ENCODE results near the gene RASA3.

Gene RASA3

DNA sequence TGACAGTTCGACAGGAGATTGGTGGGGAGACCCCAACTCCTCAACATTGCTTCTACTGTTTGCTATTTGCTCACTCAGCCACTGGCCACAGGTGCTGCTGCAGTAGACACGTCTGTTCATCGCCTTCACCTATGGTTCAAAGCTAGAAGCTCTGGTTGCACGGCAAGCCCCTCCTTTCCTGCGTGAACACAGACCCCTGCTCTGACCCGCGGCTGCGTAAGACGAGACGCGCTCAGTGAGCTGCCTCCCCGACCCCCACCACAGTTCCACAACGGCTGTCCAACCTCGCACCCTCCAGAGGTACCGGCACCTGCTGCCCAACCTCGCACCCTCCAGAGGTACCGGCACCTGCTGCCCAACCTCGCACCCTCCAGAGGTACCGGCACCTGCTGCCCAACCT is 6.8 kb downstream of the RASA3 start:
- 100% methylated on average over 12 of the region's 19 CpGs for WGBS (ENCODE audit: insufficient coverage)
- ChIA-PET CTCF (interaction anchor here (2.2 to 2.9 kb wide), 2 partner anchors 11 to 14 kb away, joined by 8 to 9 read pairs; no protein-coding TSS in a partner anchor), POLR2A (no interaction called here)
- Histone ChIP-seq H3K9me3 (ENCODE audit: control extremely low read depth in 1 of 5, control insufficient read depth in 4 of 5, insufficient read depth in 2 of 5, low read depth in 1 of 5, low read length in 4 of 5) (no peaks in the 10 kb centered on the region), H3K27me3 (replicated peaks in 2 of 5; ENCODE audit: control insufficient read depth in 4 of 5, insufficient read depth in 5 of 5, low read length in 4 of 5) (no peaks in the 10 kb centered on the region), H3K36me3 (ENCODE audit: control insufficient read depth in 4 of 4, insufficient read depth in 4 of 4, low read length in 3 of 4) (peaks cover 0 to 5% (median 0%) of the 10 kb centered on the region in 4 experiments), H3K4me3 (ENCODE audit: control insufficient read depth in 1 of 7, extremely low read depth in 1 of 7, insufficient read depth in 4 of 7, low read depth in 2 of 7, low read length in 6 of 7) (no peak overlapping the region), H3K27ac (ENCODE audit: insufficient read depth in 1 of 2, low read depth in 1 of 2, low read length in 2 of 2, poor library complexity in 1 of 2, severe bottlenecking in 2 of 2) (no peak overlapping the region), H3K4me1 (ENCODE audit: control extremely low read depth in 1 of 4, control insufficient read depth in 4 of 4, insufficient read depth in 4 of 4, low read length in 3 of 4) (peaks cover 11 to 89% (median 73%) of the 10 kb centered on the region in 4 experiments)
- no peak for DNase-seq

DNA sequence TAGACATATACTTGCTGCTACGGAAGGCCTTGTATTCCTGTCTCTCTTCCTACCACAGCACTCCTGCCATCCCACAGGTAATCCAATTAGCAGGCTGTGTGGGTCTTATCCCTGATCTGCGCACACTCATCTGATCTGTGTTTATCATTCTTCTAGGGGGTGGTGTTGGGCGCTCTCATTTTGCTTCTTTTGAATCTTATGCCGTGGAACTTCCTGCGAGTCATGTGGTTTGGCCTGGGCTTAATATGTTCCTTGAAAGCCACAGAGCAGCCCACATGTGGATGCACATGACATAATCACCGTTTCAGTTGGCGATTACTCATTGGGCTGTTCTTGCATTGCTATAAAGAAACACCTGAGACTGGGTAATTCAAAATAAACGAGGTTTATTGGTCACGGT is 7.5 kb downstream of the RASA3 start:
- peaks cover 0 to 5% (median 0%) of the 10 kb centered on the region in 4 experiments for H3K36me3 ChIP-seq (ENCODE audit: control insufficient read depth in 4 of 4, insufficient read depth in 4 of 4, low read length in 3 of 4)
- POLR2A ChIA-PET: no interaction called here
- WGBS (ENCODE audit: insufficient coverage): 51% methylated on average over 8 of the region's 9 CpGs
- H3K9me3 ChIP-seq (ENCODE audit: control extremely low read depth in 1 of 5, control insufficient read depth in 4 of 5, insufficient read depth in 2 of 5, low read depth in 1 of 5, low read length in 4 of 5): no peaks in the 10 kb centered on the region
- peaks cover 8 to 85% (median 68%) of the 10 kb centered on the region in 4 experiments for H3K4me1 ChIP-seq (ENCODE audit: control extremely low read depth in 1 of 4, control insufficient read depth in 4 of 4, insufficient read depth in 4 of 4, low read length in 3 of 4)
- H3K27me3 ChIP-seq (replicated peaks in 2 of 5; ENCODE audit: control insufficient read depth in 4 of 5, insufficient read depth in 5 of 5, low read length in 4 of 5): no peaks in the 10 kb centered on the region
- H3K27ac ChIP-seq (ENCODE audit: insufficient read depth in 1 of 2, low read depth in 1 of 2, low read length in 2 of 2, poor library complexity in 1 of 2, severe bottlenecking in 2 of 2): no peak overlapping the region
- no peak overlapping the region for H3K4me3 ChIP-seq (ENCODE audit: control insufficient read depth in 1 of 7, extremely low read depth in 1 of 7, insufficient read depth in 4 of 7, low read depth in 2 of 7, low read length in 6 of 7)
- DNase-seq: peak; percentile 56 to 88 (median 83)
- CTCF ChIA-PET: interaction anchor here (2.2 to 2.9 kb wide), 2 partner anchors 10 to 13 kb away, joined by 8 to 9 read pairs; no protein-coding TSS in a partner anchor

DNA sequence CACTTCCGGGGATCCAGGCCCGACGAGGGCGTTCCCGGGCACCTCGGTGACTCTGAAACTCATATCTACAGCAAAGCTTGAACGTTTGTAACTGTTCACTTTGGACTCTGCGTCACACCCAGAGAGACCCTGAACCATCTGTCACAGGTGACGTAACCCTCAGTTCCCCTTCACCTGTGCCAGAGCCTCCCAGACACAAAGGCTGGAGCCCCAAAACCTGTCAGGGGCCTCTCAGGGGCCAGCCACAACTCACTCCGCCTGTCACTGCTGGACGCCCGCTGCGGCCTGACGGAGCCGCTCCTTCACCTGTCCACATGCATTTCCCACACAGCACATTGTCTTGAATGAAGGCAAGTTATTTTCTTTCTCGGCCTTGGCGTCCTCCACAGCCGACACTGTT is 8.0 kb downstream of the RASA3 start:
- DNase-seq: no peak
- H3K27ac ChIP-seq (ENCODE audit: insufficient read depth in 1 of 2, low read depth in 1 of 2, low read length in 2 of 2, poor library complexity in 1 of 2, severe bottlenecking in 2 of 2): no peak overlapping the region
- no peak overlapping the region for H3K4me3 ChIP-seq (ENCODE audit: control insufficient read depth in 1 of 7, extremely low read depth in 1 of 7, insufficient read depth in 4 of 7, low read depth in 2 of 7, low read length in 6 of 7)
- H3K27me3 ChIP-seq (replicated peaks in 2 of 5; ENCODE audit: control insufficient read depth in 4 of 5, insufficient read depth in 5 of 5, low read length in 4 of 5): no peaks in the 10 kb centered on the region
- POLR2A ChIA-PET: no interaction called here
- H3K9me3 ChIP-seq (ENCODE audit: control extremely low read depth in 1 of 5, control insufficient read depth in 4 of 5, insufficient read depth in 2 of 5, low read depth in 1 of 5, low read length in 4 of 5): no peaks in the 10 kb centered on the region
- WGBS (ENCODE audit: insufficient coverage): 96% methylated on average over 18 of the region's 18 CpGs
- H3K4me1 ChIP-seq (ENCODE audit: control extremely low read depth in 1 of 4, control insufficient read depth in 4 of 4, insufficient read depth in 4 of 4, low read length in 3 of 4): peaks cover 4 to 80% (median 63%) of the 10 kb centered on the region in 4 experiments
- H3K36me3 ChIP-seq (ENCODE audit: control insufficient read depth in 4 of 4, insufficient read depth in 4 of 4, low read length in 3 of 4): peaks cover 0 to 5% (median 0%) of the 10 kb centered on the region in 4 experiments
- CTCF ChIA-PET: interaction anchor here (2.9 kb wide), 1 partner anchor 12 kb away, joined by 8 read pairs; no protein-coding TSS in a partner anchor

DNA sequence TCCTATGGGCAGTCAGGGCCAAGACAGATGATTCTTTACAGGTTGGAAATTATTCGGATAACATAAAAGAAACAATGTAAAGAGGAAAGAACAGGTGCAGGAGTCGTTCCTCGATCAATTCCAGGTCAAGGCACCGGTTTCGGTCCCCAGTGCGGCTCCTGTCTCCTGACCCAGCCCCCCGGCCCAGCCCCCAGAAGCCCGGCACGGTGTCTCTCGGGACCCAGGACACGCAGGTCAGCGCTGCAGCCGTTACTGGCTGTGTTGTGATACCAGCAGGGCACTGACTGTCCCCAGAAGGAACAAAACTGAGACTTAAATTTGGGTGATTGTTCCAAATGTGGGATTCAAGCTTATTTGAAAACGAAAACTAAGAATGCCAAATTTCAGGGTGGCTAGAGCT is 8.5 kb downstream of the RASA3 start:
- POLR2A ChIA-PET: no interaction called here
- peaks cover 0 to 5% (median 0%) of the 10 kb centered on the region in 4 experiments for H3K36me3 ChIP-seq (ENCODE audit: control insufficient read depth in 4 of 4, insufficient read depth in 4 of 4, low read length in 3 of 4)
- peaks cover 0 to 80% (median 59%) of the 10 kb centered on the region in 4 experiments for H3K4me1 ChIP-seq (ENCODE audit: control extremely low read depth in 1 of 4, control insufficient read depth in 4 of 4, insufficient read depth in 4 of 4, low read length in 3 of 4)
- H3K27ac ChIP-seq (ENCODE audit: insufficient read depth in 1 of 2, low read depth in 1 of 2, low read length in 2 of 2, poor library complexity in 1 of 2, severe bottlenecking in 2 of 2): no peak overlapping the region
- no peak overlapping the region for H3K4me3 ChIP-seq (ENCODE audit: control insufficient read depth in 1 of 7, extremely low read depth in 1 of 7, insufficient read depth in 4 of 7, low read depth in 2 of 7, low read length in 6 of 7)
- WGBS (ENCODE audit: insufficient coverage): 97% methylated on average over 13 of the region's 14 CpGs
- CTCF ChIA-PET: interaction anchor here (0.9 to 2.1 kb wide), 2 partner anchors 11 to 23 kb away, joined by 3 to 7 read pairs; no protein-coding TSS in a partner anchor
- no peak for DNase-seq
- no peaks in the 10 kb centered on the region for H3K9me3 ChIP-seq (ENCODE audit: control extremely low read depth in 1 of 5, control insufficient read depth in 4 of 5, insufficient read depth in 2 of 5, low read depth in 1 of 5, low read length in 4 of 5)
- no peaks in the 10 kb centered on the region for H3K27me3 ChIP-seq (replicated peaks in 2 of 5; ENCODE audit: control insufficient read depth in 4 of 5, insufficient read depth in 5 of 5, low read length in 4 of 5)

DNA sequence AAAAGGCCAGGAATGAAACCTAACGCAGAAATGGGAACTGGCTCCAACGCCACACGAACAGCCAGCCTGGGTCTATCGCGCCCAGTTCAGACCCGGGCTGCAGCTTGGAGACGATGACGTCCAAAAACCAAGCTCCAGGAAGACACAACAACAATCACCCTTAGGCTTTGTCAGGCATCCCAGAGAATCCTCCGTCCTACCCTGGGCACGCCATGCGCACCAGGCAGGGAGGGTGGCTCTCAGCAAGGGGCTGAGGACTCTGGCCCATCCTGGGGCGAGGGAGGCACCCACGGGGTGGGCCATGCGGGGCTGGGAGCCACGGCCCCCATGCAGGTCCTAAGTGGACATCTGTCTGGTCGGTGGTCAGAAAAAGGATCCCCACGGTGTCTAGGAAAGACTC is 9.0 kb downstream of the RASA3 start:
- Histone ChIP-seq H3K27me3 (replicated peaks in 2 of 5; ENCODE audit: control insufficient read depth in 4 of 5, insufficient read depth in 5 of 5, low read length in 4 of 5) (no peaks in the 10 kb centered on the region), H3K36me3 (ENCODE audit: control insufficient read depth in 4 of 4, insufficient read depth in 4 of 4, low read length in 3 of 4) (peaks cover 0 to 5% (median 0%) of the 10 kb centered on the region in 4 experiments), H3K9me3 (ENCODE audit: control extremely low read depth in 1 of 5, control insufficient read depth in 4 of 5, insufficient read depth in 2 of 5, low read depth in 1 of 5, low read length in 4 of 5) (no peaks in the 10 kb centered on the region), H3K4me3 (ENCODE audit: control insufficient read depth in 1 of 7, extremely low read depth in 1 of 7, insufficient read depth in 4 of 7, low read depth in 2 of 7, low read length in 6 of 7) (no peak overlapping the region), H3K27ac (ENCODE audit: insufficient read depth in 1 of 2, low read depth in 1 of 2, low read length in 2 of 2, poor library complexity in 1 of 2, severe bottlenecking in 2 of 2) (no peak overlapping the region), H3K4me1 (ENCODE audit: control extremely low read depth in 1 of 4, control insufficient read depth in 4 of 4, insufficient read depth in 4 of 4, low read length in 3 of 4) (peaks cover 0 to 80% (median 59%) of the 10 kb centered on the region in 4 experiments)
- 72% methylated on average over 16 of the region's 17 CpGs for WGBS (ENCODE audit: insufficient coverage)
- ChIA-PET CTCF (interaction anchor here (0.9 to 2.1 kb wide), 3 partner anchors 10 to 144 kb away, joined by 3 to 7 read pairs (median 3); no protein-coding TSS in a partner anchor), POLR2A (no interaction called here)
- no peak for DNase-seq

DNA sequence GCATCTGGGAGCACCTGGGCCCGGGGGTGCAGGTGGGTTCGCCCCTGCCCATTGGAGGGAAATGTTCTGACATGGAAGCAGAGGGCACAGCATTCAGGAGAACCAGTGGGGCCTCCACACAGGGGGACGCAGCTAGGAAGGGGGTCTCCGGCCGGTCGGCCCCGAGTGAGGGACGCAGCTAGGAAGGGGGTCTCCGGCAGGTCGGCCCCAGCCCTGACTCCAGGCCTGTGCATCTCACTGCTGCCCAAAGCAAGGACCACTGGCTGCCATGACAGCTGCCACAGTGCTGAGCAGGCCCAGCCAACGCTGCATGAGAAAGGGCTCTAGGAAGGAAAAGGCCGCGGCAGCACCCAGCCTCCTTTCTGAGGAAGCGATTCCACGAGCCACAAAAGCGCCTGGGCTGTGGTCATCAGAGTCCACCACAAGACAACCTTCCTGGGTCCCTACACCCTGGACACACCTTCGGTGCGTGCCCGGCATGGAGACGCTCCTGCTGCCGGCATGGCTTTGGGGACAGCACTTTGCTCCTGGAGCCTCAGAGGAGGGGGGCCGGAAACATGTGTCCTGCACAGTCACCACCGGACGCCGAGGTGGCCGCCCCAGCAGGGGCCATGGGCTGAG is 9.7 kb downstream of the RASA3 start:
- WGBS (ENCODE audit: insufficient coverage): 67% methylated on average over 21 of the region's 26 CpGs
- H3K27ac ChIP-seq (ENCODE audit: insufficient read depth in 1 of 2, low read depth in 1 of 2, low read length in 2 of 2, poor library complexity in 1 of 2, severe bottlenecking in 2 of 2): no peak overlapping the region
- H3K4me1 ChIP-seq (ENCODE audit: control extremely low read depth in 1 of 4, control insufficient read depth in 4 of 4, insufficient read depth in 4 of 4, low read length in 3 of 4): peaks cover 0 to 77% (median 52%) of the 10 kb centered on the region in 4 experiments

DNA sequence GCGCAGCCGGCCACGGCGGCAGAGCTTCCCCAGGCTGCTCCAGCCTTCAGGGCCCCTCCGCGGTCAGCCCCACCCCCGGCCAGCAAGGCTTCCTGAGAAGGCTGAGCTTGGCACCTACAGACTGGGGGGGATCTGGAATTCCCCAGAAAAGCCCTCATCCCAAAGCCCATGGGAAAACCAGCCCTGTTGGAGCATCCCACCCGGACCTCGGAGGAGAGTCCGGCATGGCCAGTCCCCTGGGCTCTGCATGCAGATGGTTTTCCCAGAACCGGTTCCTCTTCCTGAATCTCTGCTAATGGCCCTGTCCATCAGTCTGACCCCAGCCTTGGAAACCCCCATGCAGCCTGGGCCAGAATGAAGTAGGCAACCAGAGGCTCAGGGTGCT is 10.3 kb downstream of the RASA3 start:
- Histone ChIP-seq H3K4me3 (ENCODE audit: control insufficient read depth in 1 of 7, extremely low read depth in 1 of 7, insufficient read depth in 4 of 7, low read depth in 2 of 7, low read length in 6 of 7) (no peak overlapping the region), H3K27me3 (replicated peaks in 2 of 5; ENCODE audit: control insufficient read depth in 4 of 5, insufficient read depth in 5 of 5, low read length in 4 of 5) (no peaks in the 10 kb centered on the region), H3K4me1 (ENCODE audit: control extremely low read depth in 1 of 4, control insufficient read depth in 4 of 4, insufficient read depth in 4 of 4, low read length in 3 of 4) (peaks cover 0 to 71% (median 48%) of the 10 kb centered on the region in 4 experiments), H3K9me3 (ENCODE audit: control extremely low read depth in 1 of 5, control insufficient read depth in 4 of 5, insufficient read depth in 2 of 5, low read depth in 1 of 5, low read length in 4 of 5) (no peaks in the 10 kb centered on the region), H3K27ac (ENCODE audit: insufficient read depth in 1 of 2, low read depth in 1 of 2, low read length in 2 of 2, poor library complexity in 1 of 2, severe bottlenecking in 2 of 2) (no peak overlapping the region), H3K36me3 (ENCODE audit: control insufficient read depth in 4 of 4, insufficient read depth in 4 of 4, low read length in 3 of 4) (peaks cover 0 to 7% (median 0%) of the 10 kb centered on the region in 4 experiments)
- 76% methylated on average over 10 of the region's 11 CpGs for WGBS (ENCODE audit: insufficient coverage)
- CTCF ChIA-PET: interaction anchor here (0.9 to 2.1 kb wide), 4 partner anchors 9 to 101 kb away, joined by 3 to 7 read pairs (median 3); no protein-coding TSS in a partner anchor
- no peak for DNase-seq
- POLR2A ChIA-PET: no interaction called here

More for the DNA sequence above, 9.7 kb downstream of the RASA3 start:
- DNase-seq: no peak
- Histone ChIP-seq H3K27me3 (replicated peaks in 2 of 5; ENCODE audit: control insufficient read depth in 4 of 5, insufficient read depth in 5 of 5, low read length in 4 of 5) (no peaks in the 10 kb centered on the region), H3K36me3 (ENCODE audit: control insufficient read depth in 4 of 4, insufficient read depth in 4 of 4, low read length in 3 of 4) (peaks cover 0 to 6% (median 0%) of the 10 kb centered on the region in 4 experiments), H3K9me3 (ENCODE audit: control extremely low read depth in 1 of 5, control insufficient read depth in 4 of 5, insufficient read depth in 2 of 5, low read depth in 1 of 5, low read length in 4 of 5) (no peaks in the 10 kb centered on the region), H3K4me3 (ENCODE audit: control insufficient read depth in 1 of 7, extremely low read depth in 1 of 7, insufficient read depth in 4 of 7, low read depth in 2 of 7, low read length in 6 of 7) (no peak overlapping the region)
- ChIA-PET POLR2A (no interaction called here), CTCF (interaction anchor here (0.9 to 2.1 kb wide), 4 partner anchors 10 to 145 kb away, joined by 3 to 7 read pairs (median 3); no protein-coding TSS in a partner anchor)
